GM15510 (cell line): ENCODE measurements around the gene TSTD1.

Experiments used
- POLR2A ChIP-seq: IDR thresholded peaks from 3 replicates; pipeline ENCODE4 v1.6.1; 2011; ENCODE audit warnings: borderline replicate concordance; ENCODE audit not compliant: insufficient read length; ENCODE audit errors: extremely low read depth

Gene TSTD1

GRCh38 chr1:161073474-161074121, 34.8 kb upstream of the TSTD1 start:
- TF ChIP-seq POLR2A, result no peak

GRCh38 chr1:161072751-161073449, 34.1 kb upstream of the TSTD1 start:
- no peak for TF ChIP-seq POLR2A

GRCh38 chr1:161071886-161072371, 33.2 kb upstream of the TSTD1 start:
- TF ChIP-seq POLR2A, result no peak

GRCh38 chr1:161070761-161071160, 32.0 kb upstream of the TSTD1 start:
- TF ChIP-seq POLR2A, result no peak

- TF ChIP-seq POLR2A, result peak; percentile 79
These were observed 31.0 kb upstream of the TSTD1 start, which contains the start of gene ARHGAP30 for GRCh38 chr1:161069731-161070270. TSS of gene ARHGAP30 (minus strand) at chr1:161069891. CDS start at chr1:161069624, 267 bp downstream.

GRCh38 chr1:161069241-161069640, 30.5 kb upstream of the TSTD1 start:
- no peak for TF ChIP-seq POLR2A

GRCh38 chr1:161068306-161069234, 29.8 kb upstream of the TSTD1 start:
- TF ChIP-seq POLR2A, result peak; percentile 49

- no peak for TF ChIP-seq POLR2A
These were observed 27.9 kb upstream of the TSTD1 start for GRCh38 chr1:161066694-161067093.

- no peak for TF ChIP-seq POLR2A
These were observed 22.7 kb upstream of the TSTD1 start for GRCh38 chr1:161061419-161061818.

GRCh38 chr1:161059293-161059692, 20.5 kb upstream of the TSTD1 start:
- no peak for TF ChIP-seq POLR2A

GRCh38 chr1:161054805-161055204, 16.0 kb upstream of the TSTD1 start:
- no peak for TF ChIP-seq POLR2A

GRCh38 chr1:161054232-161054631, 15.5 kb upstream of the TSTD1 start:
- no peak for TF ChIP-seq POLR2A

- no peak for TF ChIP-seq POLR2A
These were observed 14.1 kb upstream of the TSTD1 start for GRCh38 chr1:161052899-161053298.

GRCh38 chr1:161051219-161051618, 12.5 kb upstream of the TSTD1 start:
- no peak for TF ChIP-seq POLR2A

- no peak for TF ChIP-seq POLR2A
These were observed 10.4 kb upstream of the TSTD1 start for GRCh38 chr1:161048949-161049722.
